Measurements from ENCODE around the gene SLC35D3.

Gene SLC35D3

DNA sequence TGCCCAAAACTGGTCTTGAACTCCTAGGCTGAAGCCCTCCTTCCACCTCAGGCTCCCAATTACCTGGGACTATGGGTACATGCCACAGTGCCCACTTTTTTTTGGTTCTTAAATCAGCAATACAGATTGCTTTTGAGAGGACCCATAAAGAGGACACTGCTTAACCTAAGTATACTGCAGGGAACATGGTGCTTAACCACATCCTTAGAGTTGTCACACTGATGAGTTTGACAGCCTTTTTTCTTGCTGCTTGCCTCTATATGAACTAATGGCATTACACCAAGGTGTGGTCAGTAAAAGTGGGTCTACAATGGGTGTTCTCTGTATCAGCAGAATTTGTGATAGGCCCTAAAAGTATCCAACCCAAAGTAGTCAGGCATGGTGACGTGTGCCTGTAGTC, 7.2 kb upstream of the SLC35D3 start:
- Histone ChIP-seq H3K9me3 (ENCODE audit: insufficient read depth, low read length) (no peaks in the 10 kb centered on the region), H3K27me3 (ENCODE audit: insufficient read depth, insufficient read length) (peaks cover 13% of the 10 kb centered on the region), H3K36me3 (ENCODE audit: insufficient read depth, insufficient read length, low read length) (peaks cover 6% of the 10 kb centered on the region), H3K9ac (ENCODE audit: insufficient read length, low read depth) (no peak overlapping the region), H3K4me1 (ENCODE audit: insufficient read depth, insufficient read length) (no peaks in the 10 kb centered on the region), H3K4me3 (ENCODE audit: insufficient read length, low read depth) (no peak overlapping the region)
- TF ChIP-seq SUZ12 (IDR thresholded peaks at IDR 0.05; ENCODE audit: extremely low read depth, insufficient read depth, insufficient read length) = no peak
- no peak for TF ChIP-seq ZNF274 (IDR thresholded peaks at IDR 0.05; ENCODE audit: low read depth, low read length)
- no peak for TF ChIP-seq YY1 (IDR thresholded peaks at IDR 0.05; ENCODE audit: insufficient read depth, insufficient read length)
- DNase-seq (ENCODE audit: low read depth, low spot score) = no peak

DNA sequence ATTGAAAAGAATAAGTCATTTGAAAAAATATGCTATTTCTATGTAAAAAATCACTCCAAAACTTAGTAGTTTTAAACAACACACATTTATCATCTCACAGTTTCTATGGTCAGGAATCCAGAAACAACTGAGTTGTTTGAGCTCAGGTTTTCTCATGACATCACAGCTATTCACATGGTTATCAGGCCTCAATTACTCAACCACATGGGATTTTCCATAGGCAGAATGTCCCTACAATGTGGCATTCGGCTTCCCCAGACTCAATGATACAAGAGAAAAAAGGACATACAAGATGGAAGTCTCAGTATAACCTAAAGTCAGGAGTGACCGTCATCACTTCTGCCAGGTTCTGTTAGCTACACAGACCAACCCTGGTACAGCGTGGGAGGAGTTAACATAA, 3.4 kb upstream of the SLC35D3 start:
- H3K4me3 ChIP-seq (ENCODE audit: insufficient read length, low read depth) = no peak overlapping the region
- TF ChIP-seq SUZ12 (IDR thresholded peaks at IDR 0.05; ENCODE audit: extremely low read depth, insufficient read depth, insufficient read length) (no peak), ZNF274 (IDR thresholded peaks at IDR 0.05; ENCODE audit: low read depth, low read length) (no peak), YY1 (IDR thresholded peaks at IDR 0.05; ENCODE audit: insufficient read depth, insufficient read length) (no peak)
- H3K27me3 ChIP-seq (ENCODE audit: insufficient read depth, insufficient read length) = peaks cover 50% of the 10 kb centered on the region

DNA sequence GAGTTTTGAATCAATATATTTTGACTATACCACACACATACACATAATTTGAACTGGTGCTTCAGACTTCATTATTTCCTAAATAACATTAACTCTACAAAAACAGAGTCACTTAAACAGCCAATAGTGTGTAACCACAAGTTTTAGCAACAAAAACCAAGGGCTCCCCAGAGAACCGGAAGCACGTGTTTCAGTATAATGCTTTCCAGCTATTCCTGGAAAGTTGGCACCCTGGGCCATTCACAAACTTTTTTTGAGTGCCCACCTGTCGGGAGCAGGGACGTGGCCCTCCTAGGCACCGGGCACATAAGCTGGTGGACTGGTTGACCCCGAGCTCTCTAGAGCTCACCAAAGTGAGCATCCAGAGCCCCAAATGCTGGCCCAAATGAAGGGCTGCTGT, 1.9 kb upstream of the SLC35D3 start:
- H3K27me3 ChIP-seq (ENCODE audit: insufficient read depth, insufficient read length) = peaks cover 57% of the 10 kb centered on the region
- H3K4me3 ChIP-seq (ENCODE audit: insufficient read length, low read depth) = no peak overlapping the region
- H3K4me1 ChIP-seq (ENCODE audit: insufficient read depth, insufficient read length) = no peaks in the 10 kb centered on the region
- no peaks in the 10 kb centered on the region for H3K9me3 ChIP-seq (ENCODE audit: insufficient read depth, low read length)
- DNase-seq (ENCODE audit: low read depth, low spot score) = no peak
- peaks cover 3% of the 10 kb centered on the region for H3K36me3 ChIP-seq (ENCODE audit: insufficient read depth, insufficient read length, low read length)
- TF ChIP-seq SUZ12 (IDR thresholded peaks at IDR 0.05; ENCODE audit: extremely low read depth, insufficient read depth, insufficient read length) (no peak), YY1 (IDR thresholded peaks at IDR 0.05; ENCODE audit: insufficient read depth, insufficient read length) (no peak), ZNF274 (IDR thresholded peaks at IDR 0.05; ENCODE audit: low read depth, low read length) (no peak)
- H3K9ac ChIP-seq (ENCODE audit: insufficient read length, low read depth) = no peak overlapping the region

More for the DNA sequence above, 3.4 kb upstream of the SLC35D3 start:
- H3K4me1 ChIP-seq (ENCODE audit: insufficient read depth, insufficient read length) = no peaks in the 10 kb centered on the region
- no peak for DNase-seq (ENCODE audit: low read depth, low spot score)
- H3K36me3 ChIP-seq (ENCODE audit: insufficient read depth, insufficient read length, low read length) = peaks cover 6% of the 10 kb centered on the region
- H3K9ac ChIP-seq (ENCODE audit: insufficient read length, low read depth) = no peak overlapping the region
- no peaks in the 10 kb centered on the region for H3K9me3 ChIP-seq (ENCODE audit: insufficient read depth, low read length)

DNA sequence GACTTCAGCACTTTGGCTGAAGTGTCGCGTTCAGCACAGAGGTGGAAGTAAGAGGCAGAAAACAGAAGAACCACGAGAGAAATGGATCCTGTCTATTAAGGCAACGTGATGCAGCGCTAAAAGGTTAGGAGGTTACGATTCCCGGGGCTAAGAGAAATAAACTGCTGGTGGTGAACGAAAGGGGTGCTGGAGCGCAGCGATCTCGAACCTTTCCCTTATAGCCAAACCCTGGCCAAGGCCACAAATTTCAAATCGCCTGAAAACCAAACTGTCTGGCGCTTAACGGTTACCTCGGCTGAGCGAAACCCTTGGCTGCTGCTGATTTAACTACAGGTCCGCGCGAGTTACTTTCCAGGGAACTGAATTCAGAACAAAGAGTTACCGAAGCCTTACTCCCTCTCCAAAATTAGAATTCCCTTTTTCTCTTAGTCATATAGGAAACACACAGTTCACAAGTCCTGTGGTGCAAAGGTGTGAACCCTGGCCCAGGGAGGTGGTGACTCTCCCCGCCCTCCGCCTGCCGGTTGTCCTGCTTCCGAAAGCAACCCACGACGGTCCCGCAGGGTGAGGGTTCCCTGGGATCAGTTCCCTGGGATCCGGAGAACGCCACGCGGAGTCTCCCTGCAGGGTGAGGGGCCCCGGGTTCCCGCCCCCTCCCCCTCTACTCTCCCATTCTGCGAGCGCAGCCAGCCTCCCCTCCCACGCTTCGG, 1.3 kb upstream of the SLC35D3 start:
- Histone ChIP-seq H3K27me3 (ENCODE audit: insufficient read depth, insufficient read length) (peaks cover 57% of the 10 kb centered on the region), H3K9ac (ENCODE audit: insufficient read length, low read depth) (peak overlapping the region; percentile 67), H3K9me3 (ENCODE audit: insufficient read depth, low read length) (no peaks in the 10 kb centered on the region), H3K4me3 (ENCODE audit: insufficient read length, low read depth) (peak overlapping the region; percentile 47), H3K36me3 (ENCODE audit: insufficient read depth, insufficient read length, low read length) (peaks cover 3% of the 10 kb centered on the region), H3K4me1 (ENCODE audit: insufficient read depth, insufficient read length) (no peaks in the 10 kb centered on the region)
- TF ChIP-seq ZNF274 (IDR thresholded peaks at IDR 0.05; ENCODE audit: low read depth, low read length) (no peak), YY1 (IDR thresholded peaks at IDR 0.05; ENCODE audit: insufficient read depth, insufficient read length) (no peak), SUZ12 (IDR thresholded peaks at IDR 0.05; ENCODE audit: extremely low read depth, insufficient read depth, insufficient read length) (no peak)
- DNase-seq (ENCODE audit: low read depth, low spot score) = no peak

DNA sequence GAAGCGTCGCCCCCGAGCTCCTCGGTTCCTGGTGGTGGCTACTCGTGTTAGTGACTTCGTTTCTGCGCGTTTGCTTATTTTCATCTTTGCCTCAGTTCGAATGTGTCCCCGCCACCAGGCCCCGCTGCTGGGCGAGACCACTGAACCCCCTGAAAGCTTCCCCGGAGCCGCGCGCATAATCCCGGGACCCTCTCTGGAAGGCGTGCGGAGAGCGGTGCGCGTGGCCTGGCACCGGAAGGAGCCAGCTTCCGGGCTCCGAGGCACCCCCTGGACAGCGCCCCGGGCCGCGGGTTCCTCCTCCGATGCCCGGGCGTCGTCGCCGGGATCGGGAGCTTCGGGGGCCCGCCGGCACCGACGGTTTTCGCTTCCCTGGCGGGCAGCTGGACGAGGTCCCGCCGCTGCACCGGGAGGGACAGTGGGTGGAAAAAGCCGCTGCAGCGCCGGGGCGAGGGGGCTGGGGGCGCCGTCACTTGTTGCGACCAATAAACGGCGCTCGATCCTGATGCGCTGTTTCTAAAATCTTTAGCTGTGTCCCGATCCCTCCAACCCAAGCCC, 643 bp upstream of the SLC35D3 start:
- DNase-seq (ENCODE audit: low read depth, low spot score) = no peak
- Histone ChIP-seq H3K9me3 (ENCODE audit: insufficient read depth, low read length) (no peaks in the 10 kb centered on the region), H3K27me3 (ENCODE audit: insufficient read depth, insufficient read length) (peaks cover 57% of the 10 kb centered on the region), H3K9ac (ENCODE audit: insufficient read length, low read depth) (peak overlapping the region; percentile 67), H3K36me3 (ENCODE audit: insufficient read depth, insufficient read length, low read length) (peaks cover 3% of the 10 kb centered on the region), H3K4me1 (ENCODE audit: insufficient read depth, insufficient read length) (no peaks in the 10 kb centered on the region), H3K4me3 (ENCODE audit: insufficient read length, low read depth) (peak overlapping the region; percentile 47)
- no peak for TF ChIP-seq SUZ12 (IDR thresholded peaks at IDR 0.05; ENCODE audit: extremely low read depth, insufficient read depth, insufficient read length)
- TF ChIP-seq ZNF274 (IDR thresholded peaks at IDR 0.05; ENCODE audit: low read depth, low read length) = no peak
- TF ChIP-seq YY1 (IDR thresholded peaks at IDR 0.05; ENCODE audit: insufficient read depth, insufficient read length) = no peak

DNA sequence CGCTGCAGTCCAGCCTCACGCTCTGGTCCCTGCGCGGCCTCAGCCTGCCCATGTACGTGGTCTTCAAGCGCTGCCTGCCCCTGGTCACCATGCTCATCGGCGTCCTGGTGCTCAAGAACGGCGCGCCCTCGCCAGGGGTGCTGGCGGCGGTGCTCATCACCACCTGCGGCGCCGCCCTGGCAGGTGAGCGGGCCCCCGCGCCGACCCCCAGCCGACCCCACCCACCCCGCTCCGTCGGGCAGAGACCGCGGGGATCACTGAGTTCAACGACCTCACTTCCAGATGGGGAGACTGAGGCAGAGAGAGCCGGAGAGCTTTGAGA, 545 bp downstream of the SLC35D3 start:
- no peak for DNase-seq (ENCODE audit: low read depth, low spot score)

DNA sequence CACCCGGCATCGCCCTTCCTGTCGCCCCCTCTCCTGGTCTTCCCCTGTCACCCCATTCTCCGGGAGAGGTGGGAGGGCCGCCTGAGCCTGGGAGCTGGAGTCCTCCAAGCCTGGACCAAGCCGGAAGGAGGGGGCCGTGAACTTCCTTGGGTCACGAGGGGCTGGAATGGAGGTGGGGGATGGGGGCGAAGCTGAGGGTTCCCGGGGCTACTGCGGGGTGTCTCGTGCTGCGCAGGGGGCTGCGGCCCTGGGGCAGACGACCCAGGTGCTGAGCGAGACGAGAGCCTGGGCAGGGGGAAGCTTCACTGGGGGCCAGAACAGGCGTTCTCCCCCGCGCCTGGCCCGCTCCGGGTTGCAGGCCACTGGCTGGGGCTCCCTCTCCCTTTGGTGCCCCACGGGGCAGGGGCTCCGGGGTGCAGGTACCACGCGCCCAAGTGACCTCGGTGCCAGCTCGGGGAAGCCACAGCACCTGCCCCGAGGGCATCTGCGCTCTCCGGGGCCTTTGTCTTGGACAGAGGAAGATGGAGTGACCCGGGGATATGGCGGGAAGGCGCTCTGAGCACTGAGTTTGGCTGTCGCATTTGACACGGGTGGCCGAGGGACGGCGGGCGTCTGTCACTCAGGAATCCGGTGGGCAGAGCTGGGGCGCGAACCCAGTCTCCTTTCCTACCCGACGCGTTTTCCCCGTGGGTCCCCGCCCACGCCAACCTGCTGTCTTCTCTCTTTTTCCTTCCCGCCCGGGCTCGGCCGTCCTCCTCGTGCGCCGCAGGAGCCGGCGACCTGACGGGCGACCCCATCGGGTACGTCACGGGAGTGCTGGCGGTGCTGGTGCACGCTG, 1.2 kb downstream of the SLC35D3 start:
- no peak overlapping the region for H3K4me3 ChIP-seq (ENCODE audit: insufficient read length, low read depth)
- H3K36me3 ChIP-seq (ENCODE audit: insufficient read depth, insufficient read length, low read length) = no peaks in the 10 kb centered on the region
- TF ChIP-seq YY1 (IDR thresholded peaks at IDR 0.05; ENCODE audit: insufficient read depth, insufficient read length) (no peak), SUZ12 (IDR thresholded peaks at IDR 0.05; ENCODE audit: extremely low read depth, insufficient read depth, insufficient read length) (no peak), ZNF274 (IDR thresholded peaks at IDR 0.05; ENCODE audit: low read depth, low read length) (no peak)
- H3K4me1 ChIP-seq (ENCODE audit: insufficient read depth, insufficient read length) = no peaks in the 10 kb centered on the region
- H3K9ac ChIP-seq (ENCODE audit: insufficient read length, low read depth) = no peak overlapping the region
- peaks cover 57% of the 10 kb centered on the region for H3K27me3 ChIP-seq (ENCODE audit: insufficient read depth, insufficient read length)
- H3K9me3 ChIP-seq (ENCODE audit: insufficient read depth, low read length) = no peaks in the 10 kb centered on the region
- no peak for DNase-seq (ENCODE audit: low read depth, low spot score)

More for the DNA sequence above, 545 bp downstream of the SLC35D3 start:
- TF ChIP-seq YY1 (IDR thresholded peaks at IDR 0.05; ENCODE audit: insufficient read depth, insufficient read length) (no peak), SUZ12 (IDR thresholded peaks at IDR 0.05; ENCODE audit: extremely low read depth, insufficient read depth, insufficient read length) (no peak), ZNF274 (IDR thresholded peaks at IDR 0.05; ENCODE audit: low read depth, low read length) (no peak)
- Histone ChIP-seq H3K4me3 (ENCODE audit: insufficient read length, low read depth) (peak overlapping the region; percentile 47), H3K9ac (ENCODE audit: insufficient read length, low read depth) (peak overlapping the region; percentile 67), H3K9me3 (ENCODE audit: insufficient read depth, low read length) (no peaks in the 10 kb centered on the region), H3K27me3 (ENCODE audit: insufficient read depth, insufficient read length) (peaks cover 57% of the 10 kb centered on the region), H3K36me3 (ENCODE audit: insufficient read depth, insufficient read length, low read length) (no peaks in the 10 kb centered on the region), H3K4me1 (ENCODE audit: insufficient read depth, insufficient read length) (no peaks in the 10 kb centered on the region)

All from NT2/D1 (cell line).